SK-N-SH (cell line): ENCODE measurements around the gene RAET1L. TPM values are rescaled to one million over a fixed set of nuclear protein-coding genes. Genes with fewer than 3 reads are reported as not detected.

Source experiments
- CTCF ChIA-PET: fragments of 300-600, 350-600 bp; formaldehyde crosslinking; extraction: SDS; loops from one replicate; lab custom pipeline; 2021; lab: Yijun Ruan, JAX
- POLR2A ChIA-PET: fragments of 350-600 bp; sonication (Branson Sonifier 250); formaldehyde crosslinking; extraction: SDS; loops from one replicate; lab custom pipeline; 2020; ENCODE audit warnings: antibody characterized with exemption, inconsistent platforms; lab: Yijun Ruan, JAX
- DNase-seq: peaks from one replicate; pipeline ENCODE4 v3.0.0; 2012
- H2AFZ ChIP-seq: fragments of 200-600 bp; sonication (generic); 2 replicates; pipeline ENCODE4 v1.8.1; 2016; ENCODE audit warnings: antibody characterized with exemption, mild to moderate bottlenecking, low read depth
- H3F3A ChIP-seq: fragments of 200-600 bp; sonication (generic); replicated peaks from 2 replicates; pipeline ENCODE3; 2016; ENCODE audit warnings: antibody characterized with exemption, mild to moderate bottlenecking; ENCODE audit not compliant: insufficient read depth
- H3K27ac ChIP-seq, 2 experiments: fragments of 200-500 bp in 1 of 2; fragments of 200-600 bp in 1 of 2; sonication (Bioruptor generic) in 1 of 2; sonication (generic), shearing (Covaris generic) in 1 of 2; 2 replicates each; pipeline versions ENCODE4 v1.5.1 to v1.6.1; 2014 to 2016; ENCODE audit warnings: low read depth in 2 of 2, inconsistent platforms in 1 of 2, low read length in 1 of 2, mild to moderate bottlenecking in 1 of 2, mixed read lengths in 1 of 2
- H3K27me3 ChIP-seq: fragments of 200-600 bp; sonication (generic), shearing (Covaris generic); 2 replicates; pipeline ENCODE4 v1.6.1; 2016; ENCODE audit warnings: mixed run types; ENCODE audit not compliant: insufficient read depth
- H3K36me3 ChIP-seq, 2 experiments: fragments of 200-500 bp in 1 of 2; fragments of 200-600 bp in 1 of 2; sonication (Bioruptor generic) in 1 of 2; sonication (generic) in 1 of 2; replicated peaks in 1 of 2; 2 replicates each; pipeline versions ENCODE3 to v1.5.1; 2014 to 2016; ENCODE audit warnings: low read length in 1 of 2, mild to moderate bottlenecking in 1 of 2; ENCODE audit not compliant: insufficient read depth in 2 of 2, control insufficient read depth in 1 of 2
- H3K4me1 ChIP-seq, 2 experiments: fragments of 200-500 bp in 1 of 2; fragments of 200-600 bp in 1 of 2; sonication (Bioruptor generic) in 1 of 2; sonication (generic), shearing (Covaris generic) in 1 of 2; 2 replicates each; pipeline versions ENCODE4 v1.5.1 to v1.6.1; 2014 to 2016; ENCODE audit warnings: low read depth in 1 of 2, low read length in 1 of 2, mixed run types in 1 of 2; ENCODE audit not compliant: insufficient read depth in 2 of 2, control insufficient read depth in 1 of 2
- H3K4me2 ChIP-seq: fragments of 200-600 bp; sonication (generic), shearing (Covaris generic); 2 replicates; pipeline ENCODE4 v1.6.1; 2017; ENCODE audit warnings: mixed run types
- H3K4me3 ChIP-seq, 2 experiments: fragments of 200-500 bp in 1 of 2; fragments of 200-600 bp in 1 of 2; sonication (Bioruptor generic) in 1 of 2; sonication (generic), shearing (Covaris generic) in 1 of 2; 2 replicates each; pipeline versions ENCODE4 v1.5.1 to v1.8.1; 2014 to 2016; ENCODE audit warnings: low read depth in 2 of 2, inconsistent platforms in 1 of 2, low read length in 1 of 2, mild to moderate bottlenecking in 1 of 2, mixed read lengths in 1 of 2, moderate library complexity in 1 of 2
- H3K79me2 ChIP-seq: fragments of 200-600 bp; sonication (generic); 2 replicates; pipeline ENCODE4 v1.8.1; 2017; ENCODE audit warnings: mild to moderate bottlenecking; ENCODE audit not compliant: insufficient read depth
- H3K9ac ChIP-seq: fragments of 200-600 bp; sonication (generic); 2 replicates; pipeline ENCODE4 v1.6.1; 2017; ENCODE audit warnings: mixed run types
- H3K9me2 ChIP-seq: fragments of 200-600 bp; sonication (generic); 2 replicates; pipeline ENCODE4 v1.6.1; 2017; ENCODE audit warnings: mixed run types
- H3K9me3 ChIP-seq: fragments of 200-600 bp; sonication (generic); 2 replicates; pipeline ENCODE4 v1.6.1; 2017; ENCODE audit warnings: mixed run types, mild to moderate bottlenecking, moderate library complexity
- H4K20me1 ChIP-seq: fragments of 200-600 bp; sonication (generic); 2 replicates; pipeline ENCODE4 v1.6.1; 2017; ENCODE audit warnings: mild to moderate bottlenecking, mixed run types; ENCODE audit not compliant: insufficient read depth
- CTCF ChIP-seq: fragments of 200-600 bp; sonication (generic); IDR thresholded peaks from 2 replicates; pipeline ENCODE4 v1.6.1; 2017; ENCODE audit warnings: antibody characterized with exemption, mild to moderate bottlenecking, moderate library complexity
- ELF1 ChIP-seq: IDR thresholded peaks from 2 replicates; pipeline ENCODE4 v1.4.0; 2012
- EP300 ChIP-seq, 2 experiments: IDR thresholded peaks; 2 replicates each; pipeline versions ENCODE4 v1.4.0 to v1.6.1; 2012; ENCODE audit warnings: borderline replicate concordance in 1 of 2, low read depth in 1 of 2, low read length in 1 of 2
- FOSL2 ChIP-seq: IDR thresholded peaks from 2 replicates; pipeline ENCODE4 v1.4.0; 2012; ENCODE audit warnings: low read depth, mild to moderate bottlenecking, moderate library complexity, borderline replicate concordance
- FOXM1 ChIP-seq: IDR thresholded peaks from 2 replicates; pipeline ENCODE4 v1.4.0; 2012; ENCODE audit warnings: low read depth, mild to moderate bottlenecking
- GATA2 ChIP-seq: sonication (generic); formaldehyde crosslinking; IDR thresholded peaks from 2 replicates; pipeline ENCODE4 v1.5.0; 2020; ENCODE audit warnings: mild to moderate bottlenecking, missing genetic modification reagents
- MEF2A ChIP-seq: IDR thresholded peaks from 2 replicates; pipeline ENCODE4 v1.4.0; 2012; ENCODE audit warnings: low read depth, borderline replicate concordance
- MXI1 ChIP-seq: IDR thresholded peaks from 2 replicates; pipeline ENCODE4 v1.6.1; 2012; ENCODE audit warnings: mild to moderate bottlenecking, low read depth, low read length, improper control_type of control experiment
- NFIC ChIP-seq: IDR thresholded peaks from 2 replicates; pipeline ENCODE4 v1.4.0; 2012; ENCODE audit warnings: borderline replicate concordance
- NRF1 ChIP-seq: IDR thresholded peaks from 2 replicates; pipeline ENCODE4 v1.6.1; 2012; ENCODE audit warnings: low read depth, mild to moderate bottlenecking, low read length
- PBX3 ChIP-seq: IDR thresholded peaks from 2 replicates; pipeline ENCODE4; 2012
- POLR2AphosphoS5 ChIP-seq: IDR thresholded peaks from 2 replicates; pipeline ENCODE4 v1.6.1; 2012; ENCODE audit warnings: low read depth, low read length
- RCOR1 ChIP-seq: fragments of 150-350 bp; IDR thresholded peaks from 2 replicates; pipeline ENCODE4 v1.6.1; 2017; ENCODE audit warnings: antibody characterized with exemption, low read length
- REST ChIP-seq: IDR thresholded peaks from 2 replicates; pipeline ENCODE4 v1.6.1; 2012; ENCODE audit warnings: mild to moderate bottlenecking, low read depth, low read length, moderate library complexity
- SIN3A ChIP-seq: IDR thresholded peaks from 2 replicates; pipeline ENCODE4 v1.6.1; 2012; ENCODE audit warnings: low read depth, mild to moderate bottlenecking, low read length, moderate library complexity, borderline replicate concordance
- TAF1 ChIP-seq: IDR thresholded peaks from 2 replicates; pipeline ENCODE4 v1.6.1; 2012; ENCODE audit warnings: low read depth, mild to moderate bottlenecking, low read length, moderate library complexity, borderline replicate concordance
- TCF12 ChIP-seq: IDR thresholded peaks from 2 replicates; pipeline ENCODE4 v1.4.0; 2012
- TEAD4 ChIP-seq: IDR thresholded peaks from 2 replicates; pipeline ENCODE4 v1.4.0; 2012; ENCODE audit warnings: mild to moderate bottlenecking, borderline replicate concordance; ENCODE audit not compliant: insufficient read depth
- USF2 ChIP-seq: fragments of 150-350 bp; IDR thresholded peaks from 2 replicates; pipeline ENCODE4 v1.6.1; 2017; ENCODE audit warnings: antibody characterized with exemption, low read length, low read depth, borderline replicate concordance
- YY1 ChIP-seq: IDR thresholded peaks from 2 replicates; pipeline ENCODE4 v1.4.0; 2012; ENCODE audit warnings: low read depth, mild to moderate bottlenecking
- WGBS: methylation state at CpG from one replicate; pipeline ENCODE4 v1.1.6; 2017; ENCODE audit warnings: low lambda C conversion rate; 5-methylcytosine and 5-hydroxymethylcytosine counted together
- polyA plus RNA-seq, 3 experiments: library from polyadenylated mRNA; depleted of rRNA; stranded (reverse); fragments of >200 nt; gene quantifications; 2 replicates each; pipeline ENCODE4 v1.2.3, GENCODE V29; 2012

The RAET1L gene
- polyA plus RNA-seq, 1 of the 3 experiments (the other 2 are of a cell fraction), result not detected

GRCh38 chr6:150069706-150070105, 44.4 kb upstream of the RAET1L start:
- Histone ChIP-seq H3K4me3 (no peak overlapping the region; a peak in 1 of 4 replicates), H3K27me3 (peaks cover 19% of the 10 kb centered on the region; the same call in 1 of the 2 replicates), H2AFZ (no peak overlapping the region), H3K27ac (no peak overlapping the region), H3K36me3 (no peaks in the 10 kb centered on the region), H3K79me2 (no peaks in the 10 kb centered on the region), H3K4me2 (no peak overlapping the region), H3K9me3 (no peaks in the 10 kb centered on the region), H4K20me1 (no peaks in the 10 kb centered on the region), H3F3A (no peaks in the 10 kb centered on the region), H3K9ac (no peak overlapping the region), H3K4me1 (no peaks in the 10 kb centered on the region; a peak in 1 of 4 replicates), H3K9me2 (no peaks in the 10 kb centered on the region)
- POLR2A ChIA-PET, result no interaction called here
- TF ChIP-seq NFIC, result no peak
- TF ChIP-seq MEF2A, result no peak
- no peak for TF ChIP-seq SIN3A
- TF ChIP-seq YY1, result no peak
- no peak for TF ChIP-seq MXI1
- TF ChIP-seq TEAD4, result no peak
- TF ChIP-seq RCOR1, result no peak
- no peak for TF ChIP-seq USF2
- no peak for TF ChIP-seq FOXM1
- no peak for TF ChIP-seq TAF1
- DNase-seq, result no peak
- WGBS, result 63% methylated on average over 9 of the region's 11 CpGs
- CTCF ChIA-PET, result interaction anchor here (0.7 to 2.6 kb wide), 5 partner anchors 9 to 1197 kb away, joined by 3 to 12 read pairs (median 5); no protein-coding TSS in a partner anchor

- Histone ChIP-seq H3K79me2 (no peaks in the 10 kb centered on the region), H3K4me1 (no peaks in the 10 kb centered on the region; a peak in 1 of 4 replicates), H3K9me3 (no peaks in the 10 kb centered on the region), H3K9ac (peak within 1 kb of the TSS; percentile 77), H2AFZ (peak within 1 kb of the TSS; percentile 98), H4K20me1 (no peaks in the 10 kb centered on the region), H3K4me2 (peak within 1 kb of the TSS; percentile 96), H3K4me3 (peak within 1 kb of the TSS; percentile 65 to 73), H3K27me3 (peaks cover 12% of the 10 kb centered on the region; the same call in 1 of the 2 replicates), H3K36me3 (no peaks in the 10 kb centered on the region), H3K27ac (no peak within 1 kb of the TSS), H3K9me2 (no peaks in the 10 kb centered on the region), H3F3A (no peaks in the 10 kb centered on the region)
- DNase-seq, result peak; percentile 93
- CTCF ChIA-PET, result interaction anchor here (0.7 to 2.6 kb wide), 7 partner anchors 9 to 1196 kb away, joined by 3 to 12 read pairs (median 3); no protein-coding TSS in a partner anchor
- WGBS, result 7% methylated on average over 45 of the region's 72 CpGs
- POLR2A ChIA-PET, result interaction anchor here (1.0 kb wide), 1 partner anchor 12 kb away, joined by 5 read pairs; no protein-coding TSS in a partner anchor
- TF ChIP-seq ELF1, result no peak
- peak; percentile 25; the same call in 1 of the 2 replicates for TF ChIP-seq FOSL2
- TF ChIP-seq PBX3, result peak; percentile 59
- peak; percentile 72 for TF ChIP-seq POLR2AphosphoS5
- no peak for TF ChIP-seq EP300 (IDR thresholded peaks at IDR 0.05; ENCODE audit: borderline replicate concordance in 1 of 2, low read depth in 1 of 2, low read length in 1 of 2)
- TF ChIP-seq REST, result peak; percentile 18; the same call in 1 of the 2 replicates
- TF ChIP-seq TCF12, result no peak
- peak; percentile 61 for TF ChIP-seq CTCF
- TF ChIP-seq NRF1, result no peak
- no peak for TF ChIP-seq GATA2
These were observed 43.7 kb upstream of the RAET1L start, which contains the start of gene ULBP3 for GRCh38 chr6:150068720-150069648. TSS of gene ULBP3 (minus strand) at chr6:150069121. CDS start at chr6:150069066, 55 bp downstream.
